Measurements from ENCODE around the gene THOC6. TPM values are rescaled to one million over a fixed set of nuclear protein-coding genes. Genes with fewer than 3 reads are reported as not detected.

THOC6 gene
- total and polyA plus RNA-seq, 9 of the 15 experiments (the other 6 are each of a cell fraction or from before 2014, with no cell fraction given): 2.5 to 65.4 (median 42.3) TPM

DNA sequence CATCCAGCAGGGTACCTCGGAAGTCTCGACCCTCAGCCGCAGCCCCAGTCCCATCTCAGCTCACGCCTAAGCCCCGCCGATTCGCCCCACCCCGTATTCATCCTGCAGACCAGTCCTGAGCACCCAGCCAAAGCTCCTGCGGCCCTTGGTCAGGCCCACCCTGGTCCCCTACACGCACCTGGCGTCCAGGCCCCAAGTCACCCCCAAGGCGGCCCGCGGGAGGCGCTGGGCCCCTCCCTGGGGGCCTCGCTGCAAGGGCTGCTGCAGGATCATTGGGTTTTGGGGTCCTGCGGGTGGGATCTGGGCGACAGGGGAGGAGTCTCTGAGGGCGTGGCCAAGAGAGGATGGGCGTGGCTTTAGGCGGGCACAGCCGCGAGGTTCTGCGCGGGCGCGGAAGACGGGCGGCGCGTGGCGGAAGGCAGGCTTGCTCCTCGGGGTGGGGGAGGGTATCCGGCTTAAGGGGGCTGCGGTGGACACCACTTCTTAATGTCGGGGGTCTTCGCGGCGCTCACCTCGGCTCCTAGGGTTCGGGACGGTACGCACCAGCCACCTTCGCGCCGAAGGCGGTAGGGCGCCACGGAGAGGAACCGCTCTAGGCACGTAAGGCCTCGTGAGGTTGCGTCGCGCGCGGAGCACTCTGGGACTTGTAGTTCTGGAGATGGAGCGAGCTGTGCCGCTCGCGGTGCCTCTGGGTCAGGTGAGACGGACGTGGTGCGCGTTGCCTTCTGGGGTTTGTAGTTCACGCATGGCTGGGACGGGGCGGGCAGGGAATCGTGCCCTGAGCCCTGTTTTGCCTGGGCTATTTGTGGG lies at the start of gene THOC6, which contains the start of gene HCFC1R1 (continued):
- TF ChIP-seq CXXC5 (CRISPR knock-in tag; IDR thresholded peaks at IDR 0.05) (peak; percentile 100), CHCHD3 (CRISPR knock-in tag; IDR thresholded peaks at IDR 0.05) (no peak), ZNF445 (CRISPR knock-in tag; IDR thresholded peaks at IDR 0.05; ENCODE audit: low read depth) (0 out of 2 replicates have a peak, but pooled peaks have one; percentile 56), ZEB2 (IDR thresholded peaks at IDR 0.05) (no peak), NFXL1 (CRISPR knock-in tag; IDR thresholded peaks at IDR 0.05) (no peak), MTA2 (IDR thresholded peaks at IDR 0.05; ENCODE audit: low read depth) (no peak), SMARCC2 (IDR thresholded peaks at IDR 0.05; ENCODE audit: low read depth) (no peak), NEUROD1 (IDR thresholded peaks at IDR 0.05; ENCODE audit: borderline replicate concordance, low read depth, low read length, partially characterized antibody) (peak; percentile 47), EHMT2 (IDR thresholded peaks at IDR 0.05) (no peak), FOXK2 (conservative IDR thresholded peaks at IDR 0.05 in 1 of 2, IDR thresholded peaks at IDR 0.05 in 1 of 2; ENCODE audit: low read depth in 2 of 2) (0 out of 4 replicates have a peak, but pooled peaks of 1 of the 2 experiments have one; percentile 9), HMG20A (CRISPR knock-in tag; conservative IDR thresholded peaks at IDR 0.05) (no peak), ZNF551 (CRISPR knock-in tag; IDR thresholded peaks at IDR 0.05) (no peak), ZNF77 (CRISPR knock-in tag; IDR thresholded peaks at IDR 0.05) (0 out of 2 replicates have a peak, but pooled peaks have one; percentile 25), ZBTB7A (IDR thresholded peaks at IDR 0.05; ENCODE audit: borderline replicate concordance, control insufficient read depth, low read depth, low read length) (peak; percentile 74), MTA1 (IDR thresholded peaks at IDR 0.05; ENCODE audit: borderline replicate concordance) (0 out of 2 replicates have a peak, but pooled peaks have one; percentile 23), NFIC (IDR thresholded peaks at IDR 0.05) (peak; percentile 11; the same call in 1 of the 2 replicates), POLR2AphosphoS2 (IDR thresholded peaks at IDR 0.05; ENCODE audit: low read length) (peak; percentile 96), TARDBP (IDR thresholded peaks at IDR 0.05) (no peak)
- TF ChIP-seq, protein P1, sequence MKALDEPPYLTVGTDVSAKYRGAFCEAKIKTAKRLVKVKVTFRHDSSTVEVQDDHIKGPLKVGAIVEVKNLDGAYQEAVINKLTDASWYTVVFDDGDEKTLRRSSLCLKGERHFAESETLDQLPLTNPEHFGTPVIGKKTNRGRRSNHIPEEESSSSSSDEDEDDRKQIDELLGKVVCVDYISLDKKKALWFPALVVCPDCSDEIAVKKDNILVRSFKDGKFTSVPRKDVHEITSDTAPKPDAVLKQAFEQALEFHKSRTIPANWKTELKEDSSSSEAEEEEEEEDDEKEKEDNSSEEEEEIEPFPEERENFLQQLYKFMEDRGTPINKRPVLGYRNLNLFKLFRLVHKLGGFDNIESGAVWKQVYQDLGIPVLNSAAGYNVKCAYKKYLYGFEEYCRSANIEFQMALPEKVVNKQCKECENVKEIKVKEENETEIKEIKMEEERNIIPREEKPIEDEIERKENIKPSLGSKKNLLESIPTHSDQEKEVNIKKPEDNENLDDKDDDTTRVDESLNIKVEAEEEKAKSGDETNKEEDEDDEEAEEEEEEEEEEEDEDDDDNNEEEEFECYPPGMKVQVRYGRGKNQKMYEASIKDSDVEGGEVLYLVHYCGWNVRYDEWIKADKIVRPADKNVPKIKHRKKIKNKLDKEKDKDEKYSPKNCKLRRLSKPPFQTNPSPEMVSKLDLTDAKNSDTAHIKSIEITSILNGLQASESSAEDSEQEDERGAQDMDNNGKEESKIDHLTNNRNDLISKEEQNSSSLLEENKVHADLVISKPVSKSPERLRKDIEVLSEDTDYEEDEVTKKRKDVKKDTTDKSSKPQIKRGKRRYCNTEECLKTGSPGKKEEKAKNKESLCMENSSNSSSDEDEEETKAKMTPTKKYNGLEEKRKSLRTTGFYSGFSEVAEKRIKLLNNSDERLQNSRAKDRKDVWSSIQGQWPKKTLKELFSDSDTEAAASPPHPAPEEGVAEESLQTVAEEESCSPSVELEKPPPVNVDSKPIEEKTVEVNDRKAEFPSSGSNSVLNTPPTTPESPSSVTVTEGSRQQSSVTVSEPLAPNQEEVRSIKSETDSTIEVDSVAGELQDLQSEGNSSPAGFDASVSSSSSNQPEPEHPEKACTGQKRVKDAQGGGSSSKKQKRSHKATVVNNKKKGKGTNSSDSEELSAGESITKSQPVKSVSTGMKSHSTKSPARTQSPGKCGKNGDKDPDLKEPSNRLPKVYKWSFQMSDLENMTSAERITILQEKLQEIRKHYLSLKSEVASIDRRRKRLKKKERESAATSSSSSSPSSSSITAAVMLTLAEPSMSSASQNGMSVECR (CRISPR knock-in tag; IDR thresholded peaks at IDR 0.05): peak; percentile 90
- TF ChIP-seq, protein P2, sequence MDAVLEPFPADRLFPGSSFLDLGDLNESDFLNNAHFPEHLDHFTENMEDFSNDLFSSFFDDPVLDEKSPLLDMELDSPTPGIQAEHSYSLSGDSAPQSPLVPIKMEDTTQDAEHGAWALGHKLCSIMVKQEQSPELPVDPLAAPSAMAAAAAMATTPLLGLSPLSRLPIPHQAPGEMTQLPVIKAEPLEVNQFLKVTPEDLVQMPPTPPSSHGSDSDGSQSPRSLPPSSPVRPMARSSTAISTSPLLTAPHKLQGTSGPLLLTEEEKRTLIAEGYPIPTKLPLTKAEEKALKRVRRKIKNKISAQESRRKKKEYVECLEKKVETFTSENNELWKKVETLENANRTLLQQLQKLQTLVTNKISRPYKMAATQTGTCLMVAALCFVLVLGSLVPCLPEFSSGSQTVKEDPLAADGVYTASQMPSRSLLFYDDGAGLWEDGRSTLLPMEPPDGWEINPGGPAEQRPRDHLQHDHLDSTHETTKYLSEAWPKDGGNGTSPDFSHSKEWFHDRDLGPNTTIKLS (IDR thresholded peaks at IDR 0.05; ENCODE audit: borderline replicate concordance, low read depth): peak; percentile 96
- TF ChIP-seq, protein P3, sequence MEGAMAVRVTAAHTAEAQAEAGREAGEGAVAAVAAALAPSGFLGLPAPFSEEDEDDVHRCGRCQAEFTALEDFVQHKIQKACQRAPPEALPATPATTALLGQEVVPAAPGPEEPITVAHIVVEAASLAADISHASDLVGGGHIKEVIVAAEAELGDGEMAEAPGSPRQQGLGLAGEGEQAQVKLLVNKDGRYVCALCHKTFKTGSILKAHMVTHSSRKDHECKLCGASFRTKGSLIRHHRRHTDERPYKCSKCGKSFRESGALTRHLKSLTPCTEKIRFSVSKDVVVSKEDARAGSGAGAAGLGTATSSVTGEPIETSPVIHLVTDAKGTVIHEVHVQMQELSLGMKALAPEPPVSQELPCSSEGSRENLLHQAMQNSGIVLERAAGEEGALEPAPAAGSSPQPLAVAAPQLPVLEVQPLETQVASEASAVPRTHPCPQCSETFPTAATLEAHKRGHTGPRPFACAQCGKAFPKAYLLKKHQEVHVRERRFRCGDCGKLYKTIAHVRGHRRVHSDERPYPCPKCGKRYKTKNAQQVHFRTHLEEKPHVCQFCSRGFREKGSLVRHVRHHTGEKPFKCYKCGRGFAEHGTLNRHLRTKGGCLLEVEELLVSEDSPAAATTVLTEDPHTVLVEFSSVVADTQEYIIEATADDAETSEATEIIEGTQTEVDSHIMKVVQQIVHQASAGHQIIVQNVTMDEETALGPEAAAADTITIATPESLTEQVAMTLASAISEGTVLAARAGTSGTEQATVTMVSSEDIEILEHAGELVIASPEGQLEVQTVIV (CRISPR knock-in tag; IDR thresholded peaks at IDR 0.05; ENCODE audit: borderline replicate concordance): no peak

All from K562 (cell line).